ENCODE data around the gene HPCAL1. TPM values are rescaled to one million over a fixed set of nuclear protein-coding genes. Genes with fewer than 3 reads are reported as not detected.

The HPCAL1 gene
- total and polyA plus RNA-seq, 2 of the 8 experiments (the other 6 are each of a cell fraction or from before 2014, with no cell fraction given), result 5.8 to 8.6 TPM

GRCh38 chr2:10320933-10321332 lies 18.2 kb downstream of the HPCAL1 start (continued):
- TF ChIP-seq CHD7 (IDR thresholded peaks at IDR 0.05; ENCODE audit: insufficient replicate concordance, low read length), result no peak
- no peak for TF ChIP-seq PHF8 (conservative IDR thresholded peaks at IDR 0.05; ENCODE audit: low read depth, low read length)
- TF ChIP-seq SIRT6 (IDR thresholded peaks at IDR 0.05; ENCODE audit: low read length), result no peak
- no peak for TF ChIP-seq JUN (IDR thresholded peaks at IDR 0.05; ENCODE audit: low read depth, low read length)
- no peak for TF ChIP-seq BRCA1 (IDR thresholded peaks at IDR 0.05; ENCODE audit: low read depth, low read length)
- no peak for TF ChIP-seq SP2 (IDR thresholded peaks at IDR 0.05; ENCODE audit: low read length)
- no peak for TF ChIP-seq YY1 (IDR thresholded peaks at IDR 0.05; ENCODE audit: low read depth, low read length)
